Measurements from ENCODE around the gene COL4A1.

DNA sequence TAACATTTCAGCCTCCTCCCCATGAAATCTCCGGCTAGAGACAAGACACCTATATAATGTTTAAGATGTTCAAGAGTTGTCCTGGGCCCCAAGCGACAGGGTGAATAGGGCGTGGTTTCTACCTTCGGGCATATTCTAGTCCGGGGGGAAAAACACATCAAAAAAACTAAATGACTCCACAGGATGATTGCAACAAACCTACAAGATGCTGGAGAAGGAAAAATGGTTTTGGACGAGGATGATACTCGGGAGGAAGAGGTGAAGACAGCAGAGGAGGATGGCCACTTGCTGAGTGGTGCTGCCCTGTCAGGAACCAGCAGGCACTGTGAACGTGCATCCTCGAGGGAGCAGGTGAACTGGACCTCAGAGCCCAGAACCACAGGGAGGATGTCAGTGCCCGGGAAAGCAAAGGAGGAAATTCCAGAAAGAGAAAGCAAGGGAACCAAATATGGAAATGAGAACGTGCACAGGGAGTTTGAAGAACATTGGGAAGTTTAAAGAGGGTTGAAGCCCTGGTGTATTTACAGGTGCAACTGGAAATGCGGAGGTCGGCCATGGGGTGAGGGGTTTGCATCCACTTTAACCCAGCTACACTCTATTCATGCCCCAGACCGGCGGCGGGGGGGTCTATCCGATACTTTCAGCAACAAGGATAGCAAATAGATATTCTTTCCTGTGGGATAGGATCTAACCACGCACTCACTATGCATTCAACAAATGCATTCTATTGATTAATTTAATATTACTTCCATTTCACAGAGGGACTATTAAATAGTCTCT is 50.6 kb downstream of the COL4A1 start:
- TF ChIP-seq, protein P1, sequence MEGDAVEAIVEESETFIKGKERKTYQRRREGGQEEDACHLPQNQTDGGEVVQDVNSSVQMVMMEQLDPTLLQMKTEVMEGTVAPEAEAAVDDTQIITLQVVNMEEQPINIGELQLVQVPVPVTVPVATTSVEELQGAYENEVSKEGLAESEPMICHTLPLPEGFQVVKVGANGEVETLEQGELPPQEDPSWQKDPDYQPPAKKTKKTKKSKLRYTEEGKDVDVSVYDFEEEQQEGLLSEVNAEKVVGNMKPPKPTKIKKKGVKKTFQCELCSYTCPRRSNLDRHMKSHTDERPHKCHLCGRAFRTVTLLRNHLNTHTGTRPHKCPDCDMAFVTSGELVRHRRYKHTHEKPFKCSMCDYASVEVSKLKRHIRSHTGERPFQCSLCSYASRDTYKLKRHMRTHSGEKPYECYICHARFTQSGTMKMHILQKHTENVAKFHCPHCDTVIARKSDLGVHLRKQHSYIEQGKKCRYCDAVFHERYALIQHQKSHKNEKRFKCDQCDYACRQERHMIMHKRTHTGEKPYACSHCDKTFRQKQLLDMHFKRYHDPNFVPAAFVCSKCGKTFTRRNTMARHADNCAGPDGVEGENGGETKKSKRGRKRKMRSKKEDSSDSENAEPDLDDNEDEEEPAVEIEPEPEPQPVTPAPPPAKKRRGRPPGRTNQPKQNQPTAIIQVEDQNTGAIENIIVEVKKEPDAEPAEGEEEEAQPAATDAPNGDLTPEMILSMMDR (IDR thresholded peaks at IDR 0.05), result no peak
- TF ChIP-seq POLR2A (IDR thresholded peaks at IDR 0.05), result no peak
